IPS-18a (cell line): ENCODE results near the gene EIPR1.

Experiments
- H3K27ac ChIP-seq: one replicate; pipeline ENCODE4 v1.5.1; 2013; ENCODE audit warnings: low read length
- H3K27me3 ChIP-seq: one replicate; pipeline ENCODE4 v1.6.1; 2013; ENCODE audit warnings: mild to moderate bottlenecking, low read length; ENCODE audit not compliant: control insufficient read depth, insufficient read depth
- H3K36me3 ChIP-seq: one replicate; pipeline ENCODE4 v1.6.1; 2013; ENCODE audit warnings: low read depth, low read length; ENCODE audit not compliant: control insufficient read depth
- H3K4me1 ChIP-seq: one replicate; pipeline ENCODE4 v1.6.1; 2013; ENCODE audit warnings: low read depth, low read length; ENCODE audit not compliant: control insufficient read depth
- H3K4me3 ChIP-seq: one replicate; pipeline ENCODE4 v1.5.1; 2013; ENCODE audit warnings: low read length
- H3K9ac ChIP-seq: one replicate; pipeline ENCODE4 v1.6.1; 2013; ENCODE audit warnings: mild to moderate bottlenecking, low read length, moderate library complexity
- H3K9me3 ChIP-seq: one replicate; pipeline ENCODE4 v1.6.1; 2013; ENCODE audit warnings: low read depth, low read length; ENCODE audit not compliant: control insufficient read depth

Gene EIPR1

GRCh38 chr2:3162442-3163077 is 215.1 kb downstream of the EIPR1 start:
- H3K4me1 ChIP-seq = no peaks in the 10 kb centered on the region
- H3K9ac ChIP-seq = no peak overlapping the region
- H3K36me3 ChIP-seq = no peaks in the 10 kb centered on the region
- H3K4me3 ChIP-seq = no peak overlapping the region
- H3K27me3 ChIP-seq = no peaks in the 10 kb centered on the region
- H3K27ac ChIP-seq = no peak overlapping the region
- no peaks in the 10 kb centered on the region for H3K9me3 ChIP-seq

- Histone ChIP-seq H3K9ac (no peak overlapping the region), H3K9me3 (no peaks in the 10 kb centered on the region), H3K4me1 (no peaks in the 10 kb centered on the region), H3K36me3 (no peaks in the 10 kb centered on the region), H3K27me3 (no peaks in the 10 kb centered on the region), H3K4me3 (no peak overlapping the region), H3K27ac (no peak overlapping the region)
Observed at GRCh38 chr2:3160751-3161330, 216.8 kb downstream of the EIPR1 start.

GRCh38 chr2:3159782-3160545 is 217.7 kb downstream of the EIPR1 start:
- no peaks in the 10 kb centered on the region for H3K36me3 ChIP-seq
- H3K9me3 ChIP-seq = no peaks in the 10 kb centered on the region
- H3K4me1 ChIP-seq = no peaks in the 10 kb centered on the region
- no peak overlapping the region for H3K27ac ChIP-seq
- H3K4me3 ChIP-seq = no peak overlapping the region
- no peak overlapping the region for H3K9ac ChIP-seq
- H3K27me3 ChIP-seq = no peaks in the 10 kb centered on the region

- H3K36me3 ChIP-seq = no peaks in the 10 kb centered on the region
- no peaks in the 10 kb centered on the region for H3K9me3 ChIP-seq
- H3K27me3 ChIP-seq = no peaks in the 10 kb centered on the region
- H3K27ac ChIP-seq = no peak overlapping the region
- H3K4me3 ChIP-seq = no peak overlapping the region
- no peaks in the 10 kb centered on the region for H3K4me1 ChIP-seq
- no peak overlapping the region for H3K9ac ChIP-seq
Observed at GRCh38 chr2:3154700-3155099, 222.9 kb downstream of the EIPR1 start.

GRCh38 chr2:3154146-3154545 is 223.5 kb downstream of the EIPR1 start:
- Histone ChIP-seq H3K9me3 (no peaks in the 10 kb centered on the region), H3K27ac (no peak overlapping the region), H3K27me3 (no peaks in the 10 kb centered on the region), H3K36me3 (no peaks in the 10 kb centered on the region), H3K9ac (no peak overlapping the region), H3K4me1 (no peaks in the 10 kb centered on the region), H3K4me3 (no peak overlapping the region)

GRCh38 chr2:3151153-3151918 is 226.3 kb downstream of the EIPR1 start:
- Histone ChIP-seq H3K4me3 (no peak overlapping the region), H3K27ac (no peak overlapping the region), H3K9ac (no peak overlapping the region), H3K27me3 (no peaks in the 10 kb centered on the region), H3K9me3 (no peaks in the 10 kb centered on the region), H3K4me1 (no peaks in the 10 kb centered on the region), H3K36me3 (no peaks in the 10 kb centered on the region)

GRCh38 chr2:3149441-3150217 is 228.0 kb downstream of the EIPR1 start:
- Histone ChIP-seq H3K27me3 (no peaks in the 10 kb centered on the region), H3K9ac (no peak overlapping the region), H3K36me3 (no peaks in the 10 kb centered on the region), H3K4me1 (no peaks in the 10 kb centered on the region), H3K9me3 (no peaks in the 10 kb centered on the region), H3K4me3 (no peak overlapping the region), H3K27ac (no peak overlapping the region)

GRCh38 chr2:3148716-3149115 is 228.9 kb downstream of the EIPR1 start:
- no peak overlapping the region for H3K9ac ChIP-seq
- H3K36me3 ChIP-seq = no peaks in the 10 kb centered on the region
- H3K27ac ChIP-seq = no peak overlapping the region
- H3K9me3 ChIP-seq = no peaks in the 10 kb centered on the region
- H3K4me3 ChIP-seq = no peak overlapping the region
- no peaks in the 10 kb centered on the region for H3K4me1 ChIP-seq
- H3K27me3 ChIP-seq = no peaks in the 10 kb centered on the region

- Histone ChIP-seq H3K4me3 (no peak overlapping the region), H3K9ac (no peak overlapping the region)
Observed at GRCh38 chr2:3147651-3148530, 229.7 kb downstream of the EIPR1 start.

GRCh38 chr2:3146772-3147650 is 230.6 kb downstream of the EIPR1 start:
- no peak overlapping the region for H3K4me3 ChIP-seq
- no peaks in the 10 kb centered on the region for H3K27me3 ChIP-seq
- H3K36me3 ChIP-seq = no peaks in the 10 kb centered on the region
- no peaks in the 10 kb centered on the region for H3K9me3 ChIP-seq
- no peak overlapping the region for H3K27ac ChIP-seq
- no peak overlapping the region for H3K9ac ChIP-seq
- H3K4me1 ChIP-seq = no peaks in the 10 kb centered on the region

More at GRCh38 chr2:3147651-3148530, 229.7 kb downstream of the EIPR1 start:
- H3K36me3 ChIP-seq = no peaks in the 10 kb centered on the region
- H3K27me3 ChIP-seq = no peaks in the 10 kb centered on the region
- H3K4me1 ChIP-seq = no peaks in the 10 kb centered on the region
- no peaks in the 10 kb centered on the region for H3K9me3 ChIP-seq
- no peak overlapping the region for H3K27ac ChIP-seq
